ENCODE data around the gene ZBTB26.
"Not testable (repeated sequence)": the region's sequence is repeated elsewhere in the genome, so short reads cannot be mapped to it uniquely, and the experiment has no call there.

ZBTB26 gene

DNA sequence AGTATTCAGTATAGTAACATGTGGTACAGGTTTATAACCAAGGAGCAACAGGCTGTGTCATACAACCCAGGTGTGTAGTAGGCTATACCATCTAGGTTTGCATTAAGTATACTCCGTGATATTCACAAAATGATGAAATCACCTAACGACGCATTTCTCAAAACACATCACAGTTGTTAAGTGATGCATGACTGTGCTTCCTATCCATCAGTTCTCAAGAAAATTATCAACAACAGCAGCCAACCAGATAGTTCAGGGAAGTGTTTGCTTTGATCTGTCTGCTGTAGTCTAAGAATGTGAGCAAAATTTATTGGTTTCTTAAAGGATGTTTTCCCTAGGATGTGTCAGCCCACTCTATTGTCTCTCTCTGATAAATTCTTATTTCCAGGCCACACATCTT, 7.4 kb downstream of the ZBTB26 start:
- DNase-seq (ENCODE audit: low spot score) = no peak

DNA sequence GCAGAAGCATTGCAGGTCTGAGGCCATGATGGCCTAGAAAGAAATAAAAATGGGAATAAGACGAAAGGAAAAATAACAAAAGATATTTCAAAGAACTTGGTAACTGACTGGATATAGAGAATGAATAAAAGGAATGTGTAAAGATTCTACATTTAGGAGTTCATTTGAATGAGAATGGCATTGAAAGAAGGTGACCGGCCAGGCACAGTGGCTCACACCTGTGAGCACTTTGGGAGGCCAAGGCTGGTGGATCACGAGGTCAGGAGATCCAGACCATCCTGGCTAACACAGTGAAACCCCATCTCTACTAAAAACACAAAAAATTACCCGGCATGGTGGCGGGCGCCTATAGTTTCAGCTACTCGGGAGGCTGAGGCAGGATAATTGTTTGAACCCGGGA, 8.6 kb downstream of the ZBTB26 start:
- no peak for DNase-seq (ENCODE audit: low spot score)

DNA sequence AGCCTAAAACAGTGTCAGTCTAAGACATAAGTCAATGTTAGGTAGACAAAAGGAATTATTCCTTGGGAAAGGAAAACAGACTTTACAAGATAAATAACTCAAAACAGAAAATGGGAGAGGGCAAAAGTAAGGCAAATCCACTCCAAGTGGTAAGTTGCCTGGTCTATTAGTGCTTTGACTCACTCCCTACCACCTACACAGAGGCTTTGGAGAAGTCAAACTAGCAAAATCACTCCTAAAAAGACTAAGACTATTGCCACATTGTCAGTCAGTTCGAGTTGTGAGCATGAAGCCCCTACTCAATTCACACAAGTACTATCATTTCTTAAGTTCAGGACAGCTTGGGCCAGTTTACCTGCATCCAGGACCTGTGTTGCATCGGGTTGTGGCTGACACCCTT, 13.0 kb downstream of the ZBTB26 start:
- DNase-seq (ENCODE audit: low spot score) = no peak

DNA sequence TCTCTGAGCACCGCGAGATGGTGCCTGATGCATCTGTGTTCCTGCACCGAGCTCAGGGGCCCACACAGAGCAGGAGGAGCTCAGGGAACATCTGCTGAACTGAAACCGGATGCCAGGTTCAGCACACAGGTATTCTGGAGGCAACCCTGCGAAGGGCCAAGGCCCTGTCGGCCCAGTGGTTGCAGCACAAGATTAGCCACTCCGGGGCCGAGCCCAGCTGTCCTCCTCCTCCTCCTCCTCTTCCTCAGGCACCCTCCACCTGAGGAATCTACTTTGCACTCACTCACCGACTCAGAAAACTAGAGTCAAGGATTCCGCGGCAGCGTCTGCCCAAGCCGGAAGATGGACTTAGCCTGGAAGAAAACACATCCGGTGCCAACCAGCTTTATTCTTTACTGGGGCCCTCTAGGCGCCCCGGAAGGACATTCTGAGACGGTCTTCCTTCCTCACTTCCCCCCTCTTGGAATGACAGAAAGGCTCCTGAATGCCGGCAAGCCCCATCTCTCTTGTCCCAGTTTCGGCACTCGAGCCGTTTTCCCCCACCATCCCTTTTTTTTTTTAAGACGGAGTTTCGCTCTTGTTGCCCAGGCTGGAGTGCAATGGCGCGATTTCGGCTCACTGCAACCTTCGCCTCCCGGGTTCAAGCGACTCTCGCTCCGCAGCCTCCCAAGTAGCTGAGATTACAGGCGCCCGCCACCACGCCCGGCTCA, 18.2 kb downstream of the ZBTB26 start, which contains the start of gene ZBTB6:
ZBTB6 (minus strand) TSS at position 360 of the 710 bp plus-strand sequence. CDS start 1,251 bp downstream, outside the sequence.
- peak; percentile 86 for DNase-seq (ENCODE audit: low spot score)

DNA sequence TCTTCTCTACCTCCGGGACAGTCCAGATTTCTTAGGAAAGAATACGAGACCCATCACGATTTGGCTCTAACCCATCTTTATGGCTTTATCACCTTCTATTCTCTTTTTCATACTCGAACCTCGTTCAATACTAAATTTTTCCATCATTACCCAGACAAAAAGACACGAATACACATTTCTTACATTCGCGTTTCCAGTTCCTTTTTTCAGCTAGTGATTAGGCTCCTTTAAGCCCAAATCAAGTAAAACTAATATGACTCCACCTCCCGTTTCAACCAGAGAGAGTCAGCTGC, 18.7 kb downstream of the ZBTB26 start:
- no peak for DNase-seq (ENCODE audit: low spot score)

DNA sequence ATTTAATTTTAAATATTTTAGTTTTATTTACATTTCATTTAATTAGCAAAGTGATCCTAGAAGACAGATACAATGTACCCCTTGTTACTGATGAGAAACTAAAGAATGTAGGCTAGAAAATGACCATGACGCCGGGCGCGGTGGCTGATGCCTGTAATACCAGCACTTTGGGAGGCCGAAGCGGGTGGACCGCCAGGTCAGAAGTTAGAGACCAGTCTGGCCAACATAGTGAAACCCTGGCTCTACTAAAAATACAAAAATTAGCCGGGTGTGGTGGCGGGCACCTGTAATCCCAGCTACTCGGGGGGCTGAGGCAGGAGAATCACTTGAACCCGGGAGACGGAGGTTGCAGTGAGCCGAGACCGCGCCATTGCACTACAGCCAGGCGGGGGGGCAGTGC, 25.2 kb downstream of the ZBTB26 start:
- not testable (repeated sequence) for DNase-seq (ENCODE audit: low spot score)

- DNase-seq (ENCODE audit: low spot score) = peak; percentile 93
These were observed 26.2 kb downstream of the ZBTB26 start, which contains the start of gene RC3H2 for GRCh38 chr9:122904823-122905710. Gene RC3H2, minus strand, starts transcription at chr9:122905359. Its CDS starts 7,850 bp downstream, at chr9:122897509.

DNA sequence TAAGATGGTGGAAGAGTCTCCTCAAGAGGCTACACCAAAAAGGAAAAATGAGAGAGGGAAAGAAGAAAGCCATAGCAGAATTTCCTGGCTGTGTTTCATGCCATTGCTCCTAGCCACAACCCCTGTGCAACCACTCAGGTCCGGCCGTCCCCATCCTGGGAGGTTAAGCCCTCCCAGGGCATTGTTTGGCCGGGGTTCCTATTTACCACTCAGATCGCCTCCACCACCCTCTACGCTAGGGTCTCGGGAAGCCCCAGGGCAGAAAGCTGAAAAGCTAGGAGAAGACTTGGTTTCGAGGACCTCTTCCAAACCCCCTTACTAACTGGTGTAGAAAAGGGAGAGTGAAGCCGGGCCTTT, 26.9 kb downstream of the ZBTB26 start:
- DNase-seq (ENCODE audit: low spot score) = peak; percentile 47

GRCh38 chr9:122900791-122901190, 30.5 kb downstream of the ZBTB26 start:
- no peak for DNase-seq (ENCODE audit: low spot score)

DNA sequence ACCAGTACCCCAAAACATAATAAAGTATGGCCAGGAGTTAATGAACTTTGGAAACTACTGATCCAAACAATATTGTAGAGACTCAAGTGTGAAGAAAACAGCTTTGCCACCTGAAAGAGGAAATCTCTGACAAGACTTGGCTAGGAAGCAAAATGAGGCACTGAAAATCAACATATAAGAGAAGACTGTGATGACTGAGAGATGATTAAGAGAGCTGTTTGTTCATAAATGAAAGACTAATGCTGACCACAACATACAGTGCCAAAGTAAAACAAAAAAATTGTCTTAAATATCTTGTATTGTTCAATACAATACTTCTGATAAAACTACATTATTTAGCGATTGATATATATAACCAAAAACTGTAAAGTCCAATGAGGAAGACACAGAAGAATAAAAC, 33.3 kb downstream of the ZBTB26 start:
- no peak for DNase-seq (ENCODE audit: low spot score)

GRCh38 chr9:122888480-122888879, 42.8 kb downstream of the ZBTB26 start:
- no peak for DNase-seq (ENCODE audit: low spot score)

- no peak for DNase-seq (ENCODE audit: low spot score)
These were observed 48.2 kb downstream of the ZBTB26 start for GRCh38 chr9:122883125-122883524.

GRCh38 chr9:122879443-122879842, 51.9 kb downstream of the ZBTB26 start:
- no peak for DNase-seq (ENCODE audit: low spot score)

DNA sequence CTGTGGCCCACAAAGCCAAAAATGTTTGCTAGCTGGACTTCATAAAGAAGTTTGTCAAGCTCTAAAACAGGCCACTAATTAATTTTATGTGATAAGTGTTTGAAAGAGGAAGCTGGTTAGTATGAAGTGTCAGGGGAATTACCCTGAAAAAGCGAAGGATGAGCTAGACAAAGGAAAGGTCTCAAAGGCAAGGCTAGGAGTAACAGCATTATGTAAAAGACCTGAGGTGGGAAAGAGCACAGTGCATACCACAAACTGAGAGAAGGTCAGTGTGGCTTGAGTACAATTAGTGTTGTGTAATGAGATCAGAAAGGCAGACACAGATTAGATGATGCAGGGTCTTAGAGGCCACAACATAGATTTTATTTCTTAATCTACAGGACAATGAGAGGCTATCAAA, 55.8 kb downstream of the ZBTB26 start:
- DNase-seq (ENCODE audit: low spot score) = no peak

GRCh38 chr9:122867276-122867675, 64.0 kb downstream of the ZBTB26 start:
- DNase-seq (ENCODE audit: low spot score) = not testable (repeated sequence)

- DNase-seq (ENCODE audit: low spot score) = no peak
These were observed 65.2 kb downstream of the ZBTB26 start for GRCh38 chr9:122866079-122866478.

Measured in D341Med (cell line).